Suppressor macrophage treated with lipopolysaccharide for 4 hours (primary cell): ENCODE results near the gene NOXRED1.
"Not testable (repeated sequence)": the region's sequence is repeated elsewhere in the genome, so short reads cannot be mapped to it uniquely, and the experiment has no call there.

Source experiments
- DNase-seq: peaks from one replicate; pipeline ENCODE4 v3.0.0-alpha.2; 2020

The NOXRED1 gene, protein sequence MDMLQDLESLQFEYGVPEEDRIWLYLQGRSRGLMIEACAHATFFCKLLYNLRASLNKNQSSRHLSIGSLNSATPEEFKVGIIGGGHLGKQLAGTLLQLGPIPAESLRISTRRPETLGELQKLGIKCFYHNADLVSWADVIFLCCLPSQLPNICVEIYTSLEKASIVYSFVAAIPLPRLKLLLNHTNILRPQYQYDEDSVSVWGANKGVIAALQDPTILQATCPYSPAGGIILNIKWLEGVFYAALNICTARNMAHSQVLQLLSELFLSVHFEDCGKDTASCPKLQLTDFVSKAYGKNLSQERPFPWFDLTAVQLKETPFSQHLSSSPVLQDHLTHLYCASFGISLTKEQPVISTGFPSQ

DNA sequence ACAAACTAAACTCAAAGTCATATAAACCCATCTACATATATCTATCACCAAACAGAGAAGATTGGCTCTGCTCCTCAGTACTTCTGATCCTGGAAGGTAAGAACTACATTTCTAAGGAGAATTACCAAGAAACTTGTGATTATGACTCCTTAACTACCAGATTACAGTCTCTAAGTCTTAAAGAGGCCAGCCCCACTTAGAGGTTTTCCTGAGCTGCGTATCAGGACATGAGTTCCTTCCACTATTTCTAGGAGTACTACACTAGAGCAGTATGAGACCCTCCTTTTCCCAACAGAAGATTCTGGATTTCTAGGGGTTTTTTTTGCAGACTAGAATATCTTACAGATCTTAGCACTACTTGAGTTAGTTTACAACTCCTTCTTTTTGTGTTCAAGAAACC is at the start of gene NOXRED1:
Gene NOXRED1 (minus strand): TSS at position 101 of the 400 bp plus-strand sequence. CDS start 634 bp downstream, outside the sequence.
- DNase-seq: no peak

- DNase-seq: no peak
Measured at GRCh38 chr14:77470224-77470870, 47.0 kb upstream of the NOXRED1 start.

- DNase-seq: no peak
Measured at GRCh38 chr14:77469539-77469938, 46.2 kb upstream of the NOXRED1 start.

- no peak for DNase-seq
Measured at GRCh38 chr14:77469067-77469505, 45.8 kb upstream of the NOXRED1 start.

GRCh38 chr14:77467801-77468200 is 44.5 kb upstream of the NOXRED1 start:
- no peak for DNase-seq

GRCh38 chr14:77459072-77459723 is 35.9 kb upstream of the NOXRED1 start:
- peak; percentile 82 for DNase-seq

DNA sequence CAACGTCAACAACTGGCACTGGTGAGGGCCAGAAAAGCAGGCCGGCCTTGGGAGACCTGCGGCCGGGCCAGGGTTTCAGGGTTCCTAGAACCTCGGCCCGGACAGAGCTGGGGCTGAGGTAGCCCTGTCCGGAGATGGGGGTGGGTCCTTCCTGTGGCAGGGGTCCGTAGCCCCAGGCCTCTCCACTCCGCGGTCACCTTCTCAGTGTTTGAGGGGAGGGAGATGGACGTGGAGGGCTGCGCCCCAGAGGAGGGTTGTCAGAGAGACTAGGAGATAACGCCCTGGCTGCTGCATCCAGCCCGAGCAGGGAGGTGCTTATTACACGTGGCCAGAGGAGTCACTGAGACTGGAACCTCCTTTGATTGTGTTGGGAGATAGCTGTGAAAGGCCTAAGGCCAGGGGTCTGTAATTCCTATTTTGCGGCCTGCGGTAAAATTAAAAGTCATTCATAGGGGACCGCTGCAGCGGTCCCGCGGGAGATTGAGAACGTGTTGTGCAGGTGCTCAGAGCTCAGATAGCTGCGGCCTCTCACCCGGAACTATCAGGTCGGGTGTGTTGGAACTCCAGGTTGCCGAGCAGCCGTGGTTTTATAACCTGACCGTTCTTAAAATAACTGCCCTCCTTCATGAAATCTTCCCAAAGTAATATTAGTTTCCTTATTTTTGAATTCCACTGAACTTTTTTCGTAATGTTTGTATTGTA is 35.1 kb upstream of the NOXRED1 start:
- DNase-seq: peak; percentile 33

DNA sequence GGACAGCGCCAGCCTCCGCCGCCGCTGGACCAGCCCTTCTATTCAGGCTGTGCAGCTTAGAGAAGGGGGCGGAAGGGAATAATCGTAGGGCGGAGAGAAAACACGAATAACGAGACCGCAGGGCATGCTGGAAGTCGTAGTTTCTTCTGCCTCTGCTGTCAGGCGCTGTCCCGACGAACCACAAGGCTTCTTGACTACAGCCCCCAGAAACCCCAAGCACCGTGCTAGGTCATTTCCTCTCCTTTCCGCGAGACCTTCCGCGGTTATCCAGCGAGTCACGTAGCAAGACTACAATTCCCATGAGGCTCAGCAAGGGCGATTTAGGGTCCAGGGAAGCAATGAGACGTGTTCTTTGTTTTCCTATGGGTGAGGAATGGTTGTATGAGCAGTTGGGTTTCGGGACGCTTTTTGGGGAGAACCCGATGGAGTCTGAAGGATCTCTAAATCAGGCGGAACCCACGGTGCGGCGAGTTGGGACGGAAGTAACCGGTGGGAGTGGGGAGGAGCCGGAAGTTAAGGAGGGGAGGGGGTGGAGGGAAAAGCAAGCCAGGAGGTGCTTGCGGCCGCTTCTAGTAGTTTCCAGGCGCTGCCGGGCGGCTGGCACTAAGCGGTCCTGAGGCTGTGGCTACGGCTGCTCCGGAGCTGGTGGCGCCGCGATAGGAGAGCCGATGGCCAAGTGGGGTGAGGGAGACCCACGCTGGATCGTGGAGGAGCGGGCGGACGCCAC is 34.4 kb upstream of the NOXRED1 start, which contains the start of the genes AHSA1 and VIPAS39:
Gene AHSA1 (plus strand): TSS at position 572 of the 727 bp plus-strand sequence. CDS start 97 bp downstream, at position 669.
Gene VIPAS39 (minus strand): TSS at position 80 of the 727 bp plus-strand sequence. CDS start 3,499 bp downstream, outside the sequence.
- DNase-seq: peak; percentile 98

GRCh38 chr14:77457115-77457521 is 33.8 kb upstream of the NOXRED1 start:
- DNase-seq: no peak

- no peak for DNase-seq
Measured at GRCh38 chr14:77455966-77456640, 32.8 kb upstream of the NOXRED1 start.

DNA sequence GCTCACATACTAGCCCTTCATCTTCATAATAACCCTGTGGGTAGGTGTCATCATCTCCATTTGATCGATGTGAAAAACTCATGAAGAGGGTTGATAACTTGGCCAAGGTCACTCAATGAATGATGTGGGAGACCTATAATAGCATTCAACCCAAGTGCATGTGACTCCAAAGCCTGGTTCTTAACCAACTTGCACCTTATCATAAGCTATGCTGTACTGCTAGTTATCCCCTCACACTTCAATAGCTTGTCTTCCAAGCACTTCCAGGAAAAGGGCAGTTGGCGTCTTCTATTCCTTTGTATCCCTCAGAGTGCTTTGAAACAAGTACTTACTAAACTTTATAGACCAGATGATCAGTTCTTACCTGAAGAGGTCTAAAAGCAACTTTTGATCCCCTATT is 18.9 kb upstream of the NOXRED1 start:
- no peak for DNase-seq

DNA sequence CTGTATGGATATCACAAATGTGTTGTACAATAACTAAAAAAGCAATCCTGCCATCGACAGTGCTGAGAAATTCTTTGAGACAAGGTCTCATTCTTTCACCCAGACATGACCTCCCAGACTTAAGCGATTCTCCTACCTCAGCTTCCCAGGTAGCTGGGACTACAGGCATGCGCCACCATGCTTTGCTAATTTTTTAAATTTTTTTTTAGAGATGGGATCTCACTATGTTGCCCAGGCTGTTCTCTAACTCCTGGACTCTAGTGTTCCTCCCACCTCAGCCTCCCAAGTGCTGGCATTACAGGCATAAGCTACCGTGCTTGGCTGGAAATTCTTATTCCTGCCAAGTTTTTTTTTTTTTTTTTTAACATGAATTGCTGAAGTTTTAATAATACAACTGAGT is 16.5 kb upstream of the NOXRED1 start:
- DNase-seq: no peak

GRCh38 chr14:77438596-77438995 is 15.3 kb upstream of the NOXRED1 start:
- no peak for DNase-seq

DNA sequence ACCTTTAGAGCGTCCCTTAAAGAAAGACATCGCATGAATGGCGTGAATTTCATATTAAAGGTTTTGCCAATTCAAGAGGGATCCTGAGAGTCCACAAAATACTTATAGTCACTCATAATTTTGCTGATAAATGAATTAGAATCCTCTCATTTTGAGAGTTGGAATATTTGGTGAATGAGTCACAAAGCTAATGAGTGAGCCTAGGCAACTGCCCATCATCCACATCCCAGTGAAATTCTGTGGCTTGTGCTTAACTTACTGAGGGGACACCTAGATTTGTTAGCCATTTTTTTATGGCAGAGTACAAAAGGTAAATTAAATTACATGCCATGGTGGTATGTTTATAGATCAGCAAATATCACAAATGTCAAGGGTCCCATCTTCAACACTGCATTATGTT is 12.7 kb upstream of the NOXRED1 start:
- no peak for DNase-seq

DNA sequence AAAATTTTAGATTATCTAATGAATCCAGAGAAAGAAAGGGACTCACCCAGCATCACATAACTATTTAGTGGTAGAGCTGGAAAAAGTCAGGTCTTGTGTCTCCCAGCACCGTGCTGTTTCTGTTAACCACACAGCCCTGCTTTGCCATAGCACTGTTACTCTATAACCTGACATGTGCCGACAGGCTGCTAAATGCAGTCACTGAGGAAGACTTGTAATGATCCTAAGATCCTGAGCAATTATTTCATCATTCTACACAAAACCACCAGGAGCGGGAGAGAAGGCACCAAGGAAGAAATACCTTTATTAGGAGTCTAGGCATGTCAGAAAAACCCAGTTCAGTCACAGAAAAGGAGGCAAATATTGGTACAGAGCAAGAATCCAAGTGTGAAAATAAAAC is 3.1 kb upstream of the NOXRED1 start:
- no peak for DNase-seq

DNA sequence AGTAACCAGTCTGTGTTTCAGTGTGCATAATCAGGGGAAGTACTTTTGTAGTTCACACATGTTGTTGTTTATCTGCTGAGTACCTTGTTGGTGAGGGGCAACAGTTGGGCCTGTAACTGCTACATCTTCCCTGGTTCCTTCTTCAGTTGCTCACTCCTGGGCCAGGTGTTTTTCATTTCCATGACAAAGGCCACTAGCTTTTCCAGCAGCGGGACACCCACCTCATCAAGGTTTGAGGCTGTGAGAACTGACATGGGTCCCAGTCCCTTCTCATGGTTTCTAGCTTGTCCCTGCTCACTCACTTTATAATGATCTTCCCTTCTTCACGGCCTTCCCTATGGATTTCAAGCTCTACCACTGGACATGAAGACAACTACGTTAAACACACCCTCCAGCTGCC is 1.5 kb upstream of the NOXRED1 start:
- DNase-seq: no peak

DNA sequence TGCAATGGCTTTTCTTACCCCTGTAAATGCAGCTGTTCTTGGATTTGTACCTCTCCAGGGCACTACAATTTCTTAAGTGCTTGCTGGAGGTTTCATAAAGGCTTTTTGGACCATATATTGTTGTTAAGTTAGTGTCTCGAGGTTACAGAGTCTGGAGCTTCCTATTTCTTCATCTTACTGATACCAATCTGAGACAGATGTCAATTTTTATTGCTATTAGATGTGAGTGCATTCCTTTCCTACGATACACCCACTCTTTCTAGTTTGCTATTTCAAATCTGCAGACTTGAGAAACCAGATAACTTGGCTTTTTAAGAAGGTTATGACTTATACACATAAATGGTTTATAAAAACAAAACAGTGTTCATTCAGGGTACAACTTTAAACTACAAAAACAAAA is 2.1 kb downstream of the NOXRED1 start:
- DNase-seq: no peak

DNA sequence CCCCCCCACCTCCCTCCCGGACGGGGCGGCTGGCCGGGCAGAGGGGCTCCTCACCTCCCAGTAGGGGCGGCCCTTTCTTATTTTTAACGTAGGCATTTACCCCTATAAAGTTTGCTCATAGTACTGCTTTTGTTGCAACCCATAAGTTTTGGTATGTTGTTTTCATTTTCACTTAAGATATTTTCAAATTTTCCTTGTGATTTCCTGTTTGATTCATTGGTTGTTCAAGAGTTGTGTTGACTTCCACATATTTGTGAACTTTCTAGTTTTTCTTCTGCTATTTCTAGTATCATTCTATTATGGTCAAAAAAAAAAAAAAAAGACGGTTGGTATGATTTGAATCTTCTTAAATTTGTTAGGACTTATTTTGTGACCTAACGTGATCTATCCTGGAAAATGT is 6.5 kb downstream of the NOXRED1 start:
- peak; percentile 51 for DNase-seq

- not testable (repeated sequence) for DNase-seq
Measured at GRCh38 chr14:77416098-77416497, 7.2 kb downstream of the NOXRED1 start.

DNA sequence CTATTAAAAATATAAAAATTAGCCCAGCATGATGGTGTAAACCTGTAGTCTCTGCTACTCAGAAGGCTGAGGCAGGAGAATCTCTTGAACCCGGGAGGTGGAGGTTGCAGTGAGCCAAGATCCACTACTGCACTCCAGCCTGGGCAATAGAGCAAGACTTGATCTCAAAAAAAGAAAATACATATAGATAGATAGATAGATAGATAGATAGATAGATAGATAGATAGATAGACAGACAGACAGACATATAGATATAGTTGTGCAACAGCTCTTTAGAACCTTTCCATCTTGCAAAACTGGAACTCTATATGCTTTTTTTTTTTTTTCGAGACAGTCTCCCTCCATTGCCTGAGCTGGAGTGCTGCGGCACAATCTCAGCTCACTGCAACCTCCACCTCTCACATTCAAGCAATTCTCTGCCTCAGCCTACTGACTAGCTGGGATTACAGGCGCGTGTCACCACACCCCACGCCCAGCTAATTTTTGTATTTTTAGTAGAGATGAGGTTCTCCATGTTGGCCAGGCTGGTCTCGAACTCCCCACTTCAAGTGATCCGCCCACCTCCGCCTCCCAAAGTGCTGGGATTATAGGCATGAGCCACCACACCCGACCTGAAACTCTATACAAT is 7.8 kb downstream of the NOXRED1 start:
- not testable (repeated sequence) for DNase-seq

GRCh38 chr14:77409131-77409533 is 14.2 kb downstream of the NOXRED1 start:
- no peak for DNase-seq
